Loucy (cell line): ENCODE data around the gene CFAP45.

ENCODE experiments used
- CTCF ChIP-seq: fragments of 200-600 bp; sonication (generic); conservative IDR thresholded peaks from 2 replicates; pipeline ENCODE4 v1.5.1; 2014; ENCODE audit warnings: mild to moderate bottlenecking, antibody characterized with exemption, low read length
- EZH2phosphoT487 ChIP-seq: fragments of 200-600 bp; IDR thresholded peaks from 2 replicates; pipeline ENCODE4 v1.6.1; 2018; ENCODE audit warnings: antibody characterized with exemption, mild to moderate bottlenecking, moderate library complexity, borderline replicate concordance

- TF ChIP-seq CTCF: no peak
- no peak for TF ChIP-seq EZH2phosphoT487
Measured at GRCh38 chr1:159947942-159948341, 48.0 kb upstream of the CFAP45 start.
